ENCODE results near the gene LENEP.

Gene LENEP

GRCh38 chr1:155037851-155038441, 44.6 kb downstream of the LENEP start:
- H4K20me1 ChIP-seq (ENCODE audit: insufficient read depth, low read length) = no peaks in the 10 kb centered on the region
- DNase-seq = no peak
- H3K9me3 ChIP-seq (replicated peaks; ENCODE audit: insufficient read depth, low read length) = no peaks in the 10 kb centered on the region
- H3K27me3 ChIP-seq (replicated peaks; ENCODE audit: insufficient read depth, low read length) = 0 out of 2 replicates have a peak, but pooled peaks cover 5% of the 10 kb centered on the region
- no peaks in the 10 kb centered on the region for H3K79me2 ChIP-seq (ENCODE audit: low read length)
- H3K4me1 ChIP-seq (ENCODE audit: low read length) = peaks cover 16% of the 10 kb centered on the region
- H3K36me3 ChIP-seq (replicated peaks; ENCODE audit: insufficient read depth, low read length) = no peaks in the 10 kb centered on the region
- H3K4me2 ChIP-seq (ENCODE audit: low read depth, low read length) = no peak overlapping the region
- peaks cover 10% of the 10 kb centered on the region for H3F3A ChIP-seq (ENCODE audit: insufficient read depth, low read length)
- no peak overlapping the region for H2AFZ ChIP-seq (ENCODE audit: low read length)
- H3K4me3 ChIP-seq (ENCODE audit: low read length) = no peak overlapping the region
- H3K9ac ChIP-seq (ENCODE audit: low read length) = no peak overlapping the region
- no peak overlapping the region for H3K27ac ChIP-seq (ENCODE audit: low read length)
- no peaks in the 10 kb centered on the region for H3K9me2 ChIP-seq (replicated peaks; ENCODE audit: insufficient read depth, low read length)
- TF ChIP-seq CTCF (IDR thresholded peaks at IDR 0.05; ENCODE audit: low read length) = no peak
- no peak for TF ChIP-seq EZH2 (optimal IDR thresholded peaks at IDR 0.05; ENCODE audit: low read depth, low read length)
- no peak for TF ChIP-seq EZH2phosphoT487 (IDR thresholded peaks at IDR 0.05; ENCODE audit: low read length)

- no peak overlapping the region for H3K4me3 ChIP-seq (ENCODE audit: low read length)
- peaks cover 22% of the 10 kb centered on the region for H3K4me1 ChIP-seq (ENCODE audit: low read length)
- peak; percentile 37 for DNase-seq
- H3F3A ChIP-seq (ENCODE audit: insufficient read depth, low read length) = peaks cover 10% of the 10 kb centered on the region
- no peaks in the 10 kb centered on the region for H3K9me2 ChIP-seq (replicated peaks; ENCODE audit: insufficient read depth, low read length)
- no peaks in the 10 kb centered on the region for H3K9me3 ChIP-seq (replicated peaks; ENCODE audit: insufficient read depth, low read length)
- H4K20me1 ChIP-seq (ENCODE audit: insufficient read depth, low read length) = no peaks in the 10 kb centered on the region
- peak overlapping the region; percentile 6; the same call in 1 of the 2 replicates for H3K27ac ChIP-seq (ENCODE audit: low read length)
- no peak overlapping the region for H3K9ac ChIP-seq (ENCODE audit: low read length)
- peak overlapping the region; percentile 32; the same call in 1 of the 2 replicates for H3K4me2 ChIP-seq (ENCODE audit: low read depth, low read length)
- no peak for TF ChIP-seq CTCF (IDR thresholded peaks at IDR 0.05; ENCODE audit: low read length)
- H3K27me3 ChIP-seq (replicated peaks; ENCODE audit: insufficient read depth, low read length) = 0 out of 2 replicates have a peak, but pooled peaks cover 5% of the 10 kb centered on the region
- no peaks in the 10 kb centered on the region for H3K36me3 ChIP-seq (replicated peaks; ENCODE audit: insufficient read depth, low read length)
- H2AFZ ChIP-seq (ENCODE audit: low read length) = peak overlapping the region; percentile 21
- no peaks in the 10 kb centered on the region for H3K79me2 ChIP-seq (ENCODE audit: low read length)
These were observed 45.4 kb downstream of the LENEP start for GRCh38 chr1:155038602-155039307.

- H3K4me1 ChIP-seq (ENCODE audit: low read length) = peaks cover 27% of the 10 kb centered on the region
- H3F3A ChIP-seq (ENCODE audit: insufficient read depth, low read length) = peaks cover 10% of the 10 kb centered on the region
- H3K9me3 ChIP-seq (replicated peaks; ENCODE audit: insufficient read depth, low read length) = no peaks in the 10 kb centered on the region
- H3K36me3 ChIP-seq (replicated peaks; ENCODE audit: insufficient read depth, low read length) = no peaks in the 10 kb centered on the region
- peak overlapping the region; percentile 32; the same call in 1 of the 2 replicates for H3K4me2 ChIP-seq (ENCODE audit: low read depth, low read length)
- H3K9me2 ChIP-seq (replicated peaks; ENCODE audit: insufficient read depth, low read length) = no peaks in the 10 kb centered on the region
- H2AFZ ChIP-seq (ENCODE audit: low read length) = peak overlapping the region; percentile 21; the same call in 1 of the 2 replicates
- no peak for DNase-seq
- no peaks in the 10 kb centered on the region for H4K20me1 ChIP-seq (ENCODE audit: insufficient read depth, low read length)
- H3K27ac ChIP-seq (ENCODE audit: low read length) = peak overlapping the region; percentile 6; the same call in 1 of the 2 replicates
- no peak for TF ChIP-seq CTCF (IDR thresholded peaks at IDR 0.05; ENCODE audit: low read length)
- TF ChIP-seq EZH2phosphoT487 (IDR thresholded peaks at IDR 0.05; ENCODE audit: low read length) = no peak
- TF ChIP-seq EZH2 (optimal IDR thresholded peaks at IDR 0.05; ENCODE audit: low read depth, low read length) = no peak
- H3K27me3 ChIP-seq (replicated peaks; ENCODE audit: insufficient read depth, low read length) = 0 out of 2 replicates have a peak, but pooled peaks cover 3% of the 10 kb centered on the region
- H3K79me2 ChIP-seq (ENCODE audit: low read length) = no peaks in the 10 kb centered on the region
- H3K9ac ChIP-seq (ENCODE audit: low read length) = no peak overlapping the region
- H3K4me3 ChIP-seq (ENCODE audit: low read length) = no peak overlapping the region
These were observed 45.9 kb downstream of the LENEP start for GRCh38 chr1:155039308-155039669.
